ENCODE results near the gene PEAK3.

The PEAK3 gene

GRCh38 chr19:2244125-2244411 is 37.9 kb downstream of the PEAK3 start:
- no peak for TF ChIP-seq CTCF (IDR thresholded peaks at IDR 0.05; ENCODE audit: control insufficient read depth, extremely low read depth, insufficient read depth)
- no peak overlapping the region for H3K4me3 ChIP-seq (ENCODE audit: low read depth, low read length)
- no peak for DNase-seq (ENCODE audit: low read depth)

- no peak for TF ChIP-seq CTCF (IDR thresholded peaks at IDR 0.05; ENCODE audit: control insufficient read depth, extremely low read depth, insufficient read depth)
- H3K4me3 ChIP-seq (ENCODE audit: low read depth, low read length), result no peak overlapping the region
- no peak for DNase-seq (ENCODE audit: low read depth)
Observed at GRCh38 chr19:2243274-2244124, 38.5 kb downstream of the PEAK3 start.

- DNase-seq (ENCODE audit: low read depth), result no peak
- TF ChIP-seq CTCF (IDR thresholded peaks at IDR 0.05; ENCODE audit: control insufficient read depth, extremely low read depth, insufficient read depth), result no peak
- H3K4me3 ChIP-seq (ENCODE audit: low read depth, low read length), result no peak overlapping the region
Observed at GRCh38 chr19:2242816-2243215, 39.2 kb downstream of the PEAK3 start.

GRCh38 chr19:2242092-2242537 is 39.9 kb downstream of the PEAK3 start:
- no peak for TF ChIP-seq CTCF (IDR thresholded peaks at IDR 0.05; ENCODE audit: control insufficient read depth, extremely low read depth, insufficient read depth)
- no peak for DNase-seq (ENCODE audit: low read depth)
- no peak overlapping the region for H3K4me3 ChIP-seq (ENCODE audit: low read depth, low read length)

GRCh38 chr19:2240881-2241760 is 40.9 kb downstream of the PEAK3 start:
- no peak for DNase-seq (ENCODE audit: low read depth)
- no peak for TF ChIP-seq CTCF (IDR thresholded peaks at IDR 0.05; ENCODE audit: control insufficient read depth, extremely low read depth, insufficient read depth)
- peak overlapping the region; percentile 90 for H3K4me3 ChIP-seq (ENCODE audit: low read depth, low read length)

GRCh38 chr19:2239771-2240770 is 41.9 kb downstream of the PEAK3 start:
- peak overlapping the region; percentile 90 for H3K4me3 ChIP-seq (ENCODE audit: low read depth, low read length)
- TF ChIP-seq CTCF (IDR thresholded peaks at IDR 0.05; ENCODE audit: control insufficient read depth, extremely low read depth, insufficient read depth), result no peak
- DNase-seq (ENCODE audit: low read depth), result no peak

Data from LNCaP clone FGC (cell line).